Gastrocnemius medialis (tissue), 4 donors: ENCODE measurements around the gene ARHGAP8.

Experiments used
- CTCF ChIP-seq, 5 experiments: fragments of 450-650 bp in 3 of 5; fragments of 200-600 bp in 2 of 5; sonication (generic) in 2 of 5; IDR thresholded peaks in 4 of 5; conservative IDR thresholded peaks in 1 of 5; 1 replicate in 4 of 5; 2 replicates in 1 of 5; pipeline ENCODE4 v1.5.1; 2016 to 2019; ENCODE audit warnings: antibody characterized with exemption in 5 of 5, mild to moderate bottlenecking in 3 of 5, moderate library complexity in 3 of 5
- POLR2A ChIP-seq, 2 donors: fragments of 450-650 bp; IDR thresholded peaks; one replicate each; pipeline ENCODE4 v1.6.1; 2017; ENCODE audit warnings: antibody characterized with exemption in 2 of 2, mild to moderate bottlenecking in 2 of 2, moderate library complexity in 2 of 2

DNA sequence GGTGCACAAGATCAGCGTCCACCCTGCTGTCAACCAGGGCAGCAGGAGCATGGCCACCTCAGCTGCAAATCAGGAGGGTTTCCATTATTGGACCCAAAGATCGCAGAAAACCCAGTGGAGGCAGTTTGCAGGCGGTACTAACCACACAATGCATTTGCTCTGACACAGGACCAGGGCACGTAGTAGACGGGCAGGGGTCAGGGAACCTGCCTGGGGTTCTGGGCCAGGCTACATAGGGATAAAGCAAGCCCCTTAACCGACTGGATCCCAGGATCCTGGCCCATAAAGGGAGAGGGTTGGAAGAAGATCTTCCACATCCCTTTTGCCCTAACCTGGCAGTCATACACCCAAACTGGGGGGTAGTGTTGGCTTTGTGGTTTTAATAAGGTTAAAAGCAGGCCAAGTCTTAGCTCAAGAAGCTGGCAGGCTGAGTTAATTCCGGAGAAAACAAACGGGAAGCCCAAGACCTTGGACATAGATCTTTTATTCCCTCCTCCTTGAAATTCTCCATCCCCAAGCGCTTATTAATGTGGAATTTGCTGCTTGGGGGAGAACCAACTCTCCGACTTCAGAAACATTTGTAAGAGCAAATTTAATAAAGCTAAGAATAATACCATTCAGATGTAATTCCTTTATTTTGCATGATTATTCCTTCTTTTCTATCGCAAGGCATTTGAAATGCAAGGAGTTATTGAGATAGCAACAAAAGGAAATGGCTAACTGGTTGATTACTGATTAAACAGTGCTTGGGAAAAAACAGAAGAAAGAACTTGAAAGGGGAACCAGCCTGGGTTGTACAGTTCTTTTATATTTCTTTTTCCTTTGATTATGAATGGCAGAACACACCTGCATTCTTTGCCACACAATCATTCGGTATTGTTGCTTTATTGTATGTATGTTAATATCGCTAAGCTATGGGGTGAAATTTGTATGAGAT lies 6.3 kb upstream of the ARHGAP8 start:
- TF ChIP-seq CTCF (IDR thresholded peaks at IDR 0.05 in 4 of 5, conservative IDR thresholded peaks at IDR 0.05 in 1 of 5) (no peak), POLR2A (IDR thresholded peaks at IDR 0.05) (no peak)
